NCI-H2196 (cell line): ENCODE measurements around the gene NKD1.

Experiments
- DNase-seq: peaks from one replicate; lab custom pipeline; 2025; ENCODE audit not compliant: unreplicated experiment; lab: John Stamatoyannopoulos, UW

NKD1 gene, protein sequence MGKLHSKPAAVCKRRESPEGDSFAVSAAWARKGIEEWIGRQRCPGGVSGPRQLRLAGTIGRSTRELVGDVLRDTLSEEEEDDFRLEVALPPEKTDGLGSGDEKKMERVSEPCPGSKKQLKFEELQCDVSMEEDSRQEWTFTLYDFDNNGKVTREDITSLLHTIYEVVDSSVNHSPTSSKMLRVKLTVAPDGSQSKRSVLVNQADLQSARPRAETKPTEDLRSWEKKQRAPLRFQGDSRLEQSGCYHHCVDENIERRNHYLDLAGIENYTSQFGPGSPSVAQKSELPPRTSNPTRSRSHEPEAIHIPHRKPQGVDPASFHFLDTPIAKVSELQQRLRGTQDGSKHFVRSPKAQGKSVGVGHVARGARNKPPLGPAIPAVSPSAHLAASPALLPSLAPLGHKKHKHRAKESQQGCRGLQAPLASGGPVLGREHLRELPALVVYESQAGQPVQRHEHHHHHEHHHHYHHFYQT

DNA sequence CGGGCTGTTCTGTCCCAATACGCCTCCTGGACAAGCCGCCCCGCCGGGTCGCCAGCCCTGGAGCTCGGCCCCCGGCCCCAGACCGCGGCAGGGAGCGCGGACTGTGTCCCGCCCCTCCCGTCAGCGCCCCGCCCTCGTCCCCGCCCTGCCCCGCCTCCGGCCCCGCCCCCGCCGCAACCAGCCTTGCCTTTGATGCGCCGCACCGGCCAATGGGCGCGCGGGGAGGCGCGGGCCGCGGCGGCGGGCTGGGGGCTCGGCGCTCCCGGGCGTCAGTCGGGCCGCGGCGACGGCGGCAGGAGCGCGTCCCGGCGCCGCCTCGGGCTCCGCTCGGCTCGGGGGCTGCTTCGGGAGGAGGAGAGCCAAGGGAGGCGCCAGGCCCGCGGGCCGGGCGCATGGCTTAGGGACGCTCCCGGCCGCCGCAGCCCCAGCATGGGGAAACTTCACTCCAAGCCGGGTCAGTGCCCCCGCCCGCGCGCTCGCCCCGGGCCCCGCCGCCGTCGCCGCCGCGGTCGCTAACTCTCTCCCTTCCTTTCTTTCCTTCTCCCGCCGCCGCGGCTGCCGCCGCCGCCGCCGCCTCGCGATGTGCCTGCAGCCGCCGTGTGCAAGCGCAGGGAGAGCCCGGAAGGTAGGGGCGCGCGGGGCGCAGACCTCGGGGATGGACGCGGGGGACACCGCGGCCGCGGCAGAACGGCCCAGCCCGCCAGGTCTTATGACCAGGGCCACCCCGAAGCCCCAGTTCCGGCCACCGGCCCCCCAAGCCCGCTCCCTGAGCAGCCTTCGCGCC, at the start of gene NKD1:
Gene NKD1 (plus strand): TSS at position 272 of the 784 bp plus-strand sequence. CDS start 158 bp downstream, at position 430.
- DNase-seq: peak; percentile 34

DNA sequence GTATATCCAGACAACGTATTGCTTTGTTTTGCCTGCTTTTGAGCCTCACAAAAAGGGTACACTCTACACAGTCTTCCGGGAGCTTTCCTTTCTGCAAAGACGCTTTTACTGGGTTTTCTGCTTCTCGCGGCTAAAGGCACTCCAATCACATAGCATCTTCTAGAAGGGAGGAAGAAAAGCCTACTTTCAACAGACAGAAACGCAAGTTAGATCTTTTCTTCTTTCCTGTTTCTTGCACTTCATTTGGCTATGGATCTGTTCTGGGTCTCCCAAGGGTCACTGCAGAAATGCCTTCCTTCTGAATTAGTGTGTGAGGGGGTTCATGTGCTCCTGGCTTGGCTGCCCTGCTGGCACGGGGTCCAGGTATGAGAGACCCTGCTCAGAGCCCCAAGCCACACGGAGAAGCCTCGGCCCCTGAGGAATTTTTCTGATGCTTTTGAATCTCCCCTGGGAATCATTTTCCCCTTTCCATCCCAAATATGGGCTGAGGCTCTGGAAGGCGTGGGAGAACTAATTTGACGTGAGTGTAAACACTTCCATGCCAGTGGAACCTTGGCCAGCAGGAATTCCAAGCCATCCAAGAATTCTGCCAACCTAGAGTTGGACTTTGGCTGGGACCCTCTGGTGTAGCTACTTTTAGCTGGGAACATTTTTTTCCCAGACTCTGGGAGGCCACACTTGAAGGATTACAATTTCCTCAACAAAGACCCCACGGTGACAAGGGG, 49.6 kb upstream of the NKD1 start:
- no peak for DNase-seq

DNA sequence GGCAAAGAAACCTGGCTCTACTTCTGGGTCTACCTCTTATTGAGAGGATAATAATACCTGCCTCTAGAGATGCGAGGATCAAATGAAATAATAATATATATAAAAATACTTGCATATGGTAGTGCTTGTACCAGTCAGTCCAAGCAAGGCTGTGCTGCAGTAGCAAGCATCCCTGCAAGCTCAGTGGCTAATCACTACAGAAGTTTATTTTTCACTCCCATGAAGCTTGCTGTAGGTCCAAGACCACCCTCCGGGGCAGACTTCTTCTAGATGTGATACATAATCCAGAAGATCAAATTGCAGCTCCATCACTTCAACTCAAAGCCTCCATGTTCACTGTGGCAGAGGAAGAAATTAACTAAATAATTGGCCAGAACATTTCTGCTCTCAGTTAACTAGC, 48.9 kb upstream of the NKD1 start:
- no peak for DNase-seq

DNA sequence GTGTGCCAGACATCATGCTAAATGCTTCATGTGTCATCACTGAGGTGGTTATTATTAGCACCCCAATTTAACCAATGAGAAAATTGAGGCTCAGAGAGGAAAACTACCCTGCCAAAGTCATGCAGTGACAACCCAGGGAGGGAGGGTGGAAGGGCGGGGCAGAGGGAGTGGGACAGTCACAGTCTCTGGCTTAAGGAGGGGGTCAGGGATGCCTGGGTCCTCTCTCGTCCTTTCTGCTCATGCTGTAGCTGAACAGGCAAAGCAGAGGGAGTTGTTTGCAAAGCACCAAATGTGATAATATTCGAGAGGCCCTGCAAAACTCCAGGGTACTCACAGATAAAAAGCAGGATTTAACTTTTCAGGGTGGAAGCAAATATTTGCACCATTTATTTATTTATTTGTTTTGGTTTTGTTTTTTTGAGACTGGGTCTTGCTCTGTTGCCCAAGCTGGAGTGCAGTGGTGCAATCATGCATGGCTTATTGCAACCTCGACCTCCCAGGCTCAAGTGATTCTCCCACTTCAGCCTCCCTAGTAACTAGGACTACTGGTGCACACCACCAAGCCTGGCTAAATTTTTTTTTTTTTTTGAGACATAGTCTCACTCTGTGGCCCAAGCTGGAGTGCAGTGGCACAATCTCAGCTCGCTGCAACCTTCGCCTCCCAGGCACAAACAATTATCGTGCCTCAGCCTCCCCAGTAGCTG, 47.9 kb upstream of the NKD1 start:
- no peak for DNase-seq

DNA sequence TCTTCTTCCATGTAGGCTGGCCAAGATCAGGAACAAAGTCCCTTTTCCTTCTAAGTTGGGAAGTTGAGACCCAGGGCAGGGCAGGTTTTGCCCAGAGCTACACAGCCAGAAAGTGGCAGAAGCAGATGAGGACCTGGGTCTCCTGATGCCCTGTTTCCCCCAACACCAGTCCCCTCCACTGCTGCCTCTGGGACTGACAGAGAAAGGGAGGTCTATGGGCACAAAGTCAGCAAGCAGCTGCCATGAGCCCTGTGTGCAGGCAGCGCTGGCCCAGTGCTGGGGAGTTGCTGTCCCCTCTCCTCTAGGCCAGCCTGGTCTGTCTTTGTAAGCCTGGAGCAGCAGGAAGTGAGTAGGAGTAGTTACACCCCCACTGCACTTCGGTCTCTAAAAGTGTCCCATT, 46.9 kb upstream of the NKD1 start:
- no peak for DNase-seq

DNA sequence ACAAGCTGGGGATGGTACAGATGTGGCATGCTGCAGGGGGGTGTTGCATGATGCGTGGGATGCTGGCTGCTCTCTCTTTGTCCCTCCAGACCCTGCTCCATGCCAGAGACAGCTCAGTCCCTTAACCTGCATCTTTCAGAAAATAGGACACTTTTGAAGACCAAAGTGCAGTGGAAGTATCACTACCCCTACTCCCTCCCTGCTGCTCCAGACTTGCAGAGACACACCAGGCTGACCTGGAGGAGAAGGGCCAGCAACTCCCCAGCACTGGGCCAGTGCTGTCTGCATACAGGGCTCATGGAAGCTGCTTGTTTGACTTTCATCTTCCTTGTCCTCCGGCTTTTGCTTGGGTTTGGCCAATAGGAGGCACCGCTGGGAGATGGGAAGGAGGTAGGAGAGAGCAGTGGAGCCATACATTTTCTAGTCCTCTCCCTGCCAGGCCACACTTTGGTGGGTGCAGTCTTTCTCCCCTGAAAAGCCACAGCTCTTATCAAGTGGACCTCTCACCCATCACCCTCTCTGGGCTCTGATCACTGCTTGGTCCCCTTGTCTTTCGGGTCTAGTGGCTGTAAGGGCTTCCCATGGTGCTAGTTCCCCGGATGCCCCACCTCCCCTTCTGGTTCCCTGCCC, 46.1 kb upstream of the NKD1 start:
- DNase-seq: no peak

DNA sequence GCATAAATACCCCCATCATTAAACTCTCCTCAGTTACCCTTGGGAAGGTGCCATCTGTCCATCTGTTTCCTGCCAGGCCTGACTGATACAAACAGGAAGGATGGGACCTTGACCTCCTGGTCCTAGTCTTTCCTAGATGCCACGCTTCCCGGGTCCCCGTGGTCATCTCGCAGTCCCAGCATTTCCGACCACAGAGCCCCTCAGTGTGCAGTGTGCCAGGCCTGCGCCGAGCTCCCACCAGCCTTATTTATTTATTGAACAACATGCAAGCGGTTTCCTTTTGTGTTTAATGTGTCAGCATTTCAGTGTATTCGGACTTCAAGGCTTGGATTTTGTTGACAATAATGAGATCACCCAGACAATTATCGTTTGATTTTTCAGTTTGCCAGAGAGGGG, 45.6 kb upstream of the NKD1 start:
- DNase-seq: no peak

DNA sequence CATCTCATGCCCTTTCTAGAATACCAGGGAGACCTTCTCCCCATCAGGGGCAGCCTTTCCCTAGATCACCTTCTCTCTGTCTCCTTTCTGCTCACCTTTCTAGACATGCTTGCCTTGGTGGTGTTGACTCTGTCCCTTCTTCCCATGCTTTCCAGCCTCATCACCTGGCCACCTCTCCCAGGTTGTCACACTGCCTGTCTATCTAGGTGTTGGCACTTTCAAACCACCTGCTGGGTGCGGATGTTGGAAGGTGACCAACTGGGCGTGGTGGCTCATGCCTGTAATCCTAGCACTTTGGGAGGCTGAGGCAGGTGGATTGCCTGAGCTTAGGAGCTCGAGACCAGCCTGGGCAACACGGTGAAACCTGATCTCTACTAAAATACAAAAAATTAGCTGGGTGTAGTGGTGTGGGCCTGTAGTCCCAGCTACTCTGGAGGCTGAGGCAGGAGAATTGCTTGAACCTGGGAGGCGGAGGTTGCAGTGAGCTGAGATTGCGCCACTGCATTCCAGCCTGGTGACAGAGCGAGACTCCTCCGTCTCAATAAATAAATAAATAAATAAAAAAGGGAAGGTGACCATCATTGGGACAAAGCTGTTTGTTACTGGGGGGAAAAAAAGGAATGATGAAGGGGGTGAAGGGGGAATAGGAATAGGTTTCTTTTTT, 44.2 kb upstream of the NKD1 start:
- peak; percentile 2 for DNase-seq

DNA sequence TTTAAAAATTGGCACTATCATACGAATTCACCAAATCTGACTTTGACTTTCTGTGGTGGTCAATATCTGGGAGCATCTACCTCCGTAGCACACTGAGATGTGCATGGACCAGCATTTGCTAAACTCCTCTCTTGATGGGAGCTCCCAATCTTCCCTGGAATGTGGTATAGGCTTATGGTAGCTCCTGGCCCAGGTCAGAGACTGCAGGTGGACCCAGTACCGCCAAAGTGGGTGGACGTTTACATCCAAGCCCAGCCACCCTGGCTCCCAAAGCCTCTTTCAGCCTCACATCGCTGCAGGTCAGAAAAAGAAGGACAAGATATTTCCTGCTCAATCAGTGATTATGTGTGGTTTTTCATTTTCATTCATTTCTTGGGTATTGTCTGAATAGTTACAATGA, 43.1 kb upstream of the NKD1 start:
- DNase-seq: no peak

DNA sequence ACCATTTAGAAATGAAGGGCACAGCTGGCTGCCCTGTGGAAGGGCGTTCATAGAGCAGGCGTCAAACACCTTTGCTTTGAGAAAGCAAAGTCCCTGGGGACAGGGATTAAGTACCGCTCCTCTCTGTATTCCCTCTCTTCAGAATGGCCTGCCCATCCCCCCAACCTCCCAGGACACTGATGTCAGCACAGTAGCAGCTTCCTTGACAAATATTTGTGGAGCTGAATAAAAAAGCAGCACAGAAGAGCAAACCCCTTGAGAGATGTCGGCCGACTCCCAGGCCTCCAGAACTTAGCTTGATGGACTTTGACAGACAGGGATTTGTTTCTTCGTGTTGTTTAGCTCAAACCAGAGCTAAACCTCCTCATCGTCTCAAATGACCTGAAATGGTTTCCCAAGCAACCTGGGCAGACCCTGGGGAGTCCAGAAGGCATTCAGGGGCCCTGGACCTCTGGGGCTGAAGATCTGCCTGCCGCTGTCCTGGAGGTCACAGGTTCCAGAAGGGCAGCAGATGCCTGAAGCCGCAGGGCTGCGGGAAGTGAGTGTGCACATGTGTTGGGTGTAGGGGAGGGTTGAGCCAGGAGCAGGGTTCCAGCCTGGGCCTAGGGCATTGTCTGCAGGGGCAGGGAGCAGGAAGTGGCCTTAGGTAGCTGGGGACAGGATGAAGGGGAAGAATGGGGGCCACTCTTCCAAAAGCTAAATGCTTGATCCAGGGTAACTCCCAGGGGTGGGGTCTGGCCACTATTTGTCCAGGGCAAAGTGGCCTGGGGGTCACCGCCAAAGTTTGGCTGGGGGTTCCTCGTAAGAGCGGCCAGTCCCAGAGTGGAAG, 42.3 kb upstream of the NKD1 start:
- no peak for DNase-seq

DNA sequence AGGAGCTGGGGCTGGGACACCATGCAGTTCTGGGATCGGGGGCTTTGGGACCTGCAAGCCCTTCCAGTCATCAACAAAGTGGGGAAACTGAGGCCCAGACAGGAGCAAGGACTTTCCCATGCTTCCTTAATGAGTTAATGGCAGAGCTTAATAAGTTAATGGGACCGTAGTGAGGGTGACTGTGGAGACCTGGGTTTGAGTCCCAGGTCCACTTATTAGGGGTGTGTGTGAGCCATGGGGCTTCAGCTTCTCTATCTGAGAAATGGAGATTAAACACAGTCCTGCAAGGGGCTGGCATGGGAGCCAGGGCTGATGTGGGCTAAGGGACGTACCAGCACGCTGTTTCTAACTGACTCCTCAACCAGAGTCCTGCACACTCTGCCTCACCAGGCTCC, 41.7 kb upstream of the NKD1 start:
- no peak for DNase-seq

DNA sequence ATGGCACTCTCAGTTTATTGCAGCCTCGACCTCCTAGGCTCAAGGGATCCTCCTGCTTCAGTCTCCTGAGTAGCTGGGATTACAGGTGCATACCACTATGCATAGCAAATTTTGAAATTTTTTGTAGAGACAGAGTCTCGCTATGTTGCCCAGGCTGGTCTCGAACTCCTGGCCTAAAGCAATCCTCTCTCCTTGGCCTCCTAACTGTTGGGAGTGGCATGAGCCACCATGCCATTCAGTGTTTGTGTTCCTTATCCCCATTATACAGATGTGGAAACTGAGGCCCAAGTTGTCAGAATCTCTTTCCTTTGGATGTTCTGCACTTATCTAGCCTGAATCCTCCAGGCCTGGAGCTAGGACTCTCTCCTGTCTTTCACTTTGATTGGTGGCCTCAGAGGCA, 40.8 kb upstream of the NKD1 start:
- DNase-seq: no peak

DNA sequence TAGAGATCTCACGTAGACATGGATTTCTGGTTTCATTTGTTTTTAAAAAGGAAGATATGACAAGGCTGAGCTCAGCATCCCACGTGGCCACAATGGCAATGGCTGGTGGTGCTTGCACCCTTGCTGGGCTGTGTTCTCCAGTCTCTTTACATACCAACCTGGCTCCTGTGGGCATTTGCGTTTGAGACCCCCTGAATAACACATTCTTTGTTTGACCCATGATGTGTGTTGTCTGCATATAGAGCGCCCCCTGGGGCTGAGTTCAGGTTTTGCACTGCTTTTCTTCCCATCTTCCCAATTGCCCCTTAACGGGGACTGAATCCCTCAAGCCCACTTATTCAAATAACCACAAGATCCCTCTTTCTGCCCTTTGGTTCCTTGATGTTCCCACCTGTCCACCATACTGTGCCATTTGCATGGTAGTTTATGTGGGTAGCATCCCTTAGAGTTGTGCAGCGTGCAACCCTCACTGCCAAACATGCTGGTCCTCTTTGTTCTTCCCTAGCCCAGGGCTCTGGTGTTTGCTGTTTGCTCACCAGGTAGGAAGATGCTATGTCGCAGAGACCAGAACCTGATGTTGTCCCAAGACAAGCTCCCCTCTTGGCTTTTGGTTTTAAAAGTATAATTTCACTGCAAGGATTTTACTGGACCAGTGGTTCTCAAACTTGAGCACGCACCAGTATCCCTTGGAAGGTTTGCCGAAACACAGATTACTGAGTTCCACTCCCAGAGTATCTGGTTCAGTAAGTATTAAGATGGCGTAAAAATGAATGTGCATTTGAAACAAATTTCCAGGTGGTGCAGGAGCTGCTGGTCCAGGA, 38.5 kb upstream of the NKD1 start:
- DNase-seq: no peak

DNA sequence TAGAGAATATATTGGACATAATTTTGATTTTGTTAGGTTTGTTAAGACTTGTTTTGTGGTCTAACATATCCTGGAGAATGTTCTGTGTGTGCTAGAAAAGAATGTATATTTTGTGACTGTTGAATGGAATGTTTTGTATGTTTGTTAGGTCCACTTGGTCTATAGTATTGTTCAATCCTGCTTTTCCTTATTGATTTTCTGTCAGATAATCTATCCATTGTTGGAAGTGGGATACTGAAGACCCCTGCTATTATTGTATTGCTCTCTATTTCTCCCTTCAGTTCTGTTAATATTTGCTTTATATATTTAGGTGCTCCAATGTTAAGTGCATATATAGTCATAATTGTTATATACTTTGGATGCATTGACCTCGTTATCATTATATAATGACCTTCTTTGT, 33.0 kb upstream of the NKD1 start:
- no peak for DNase-seq

DNA sequence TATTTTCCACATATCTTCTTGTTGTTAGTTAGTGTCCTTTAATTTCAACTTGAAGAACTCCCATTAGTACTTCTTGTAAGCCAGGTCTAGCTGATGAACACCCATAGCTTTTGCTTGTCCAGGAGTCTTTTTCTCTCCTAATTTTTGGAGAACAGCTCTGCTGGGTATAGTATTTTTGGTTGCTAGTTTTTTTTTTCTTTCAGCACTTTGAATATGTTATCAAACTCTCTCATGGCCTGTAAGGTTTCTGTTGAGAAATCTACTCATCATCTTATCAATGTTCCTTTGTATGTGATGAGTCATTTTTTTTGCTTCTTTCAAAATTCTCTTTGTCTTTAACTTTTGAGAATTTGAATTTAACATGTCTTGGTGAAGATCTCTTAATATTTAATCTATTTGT, 31.8 kb upstream of the NKD1 start:
- no peak for DNase-seq

DNA sequence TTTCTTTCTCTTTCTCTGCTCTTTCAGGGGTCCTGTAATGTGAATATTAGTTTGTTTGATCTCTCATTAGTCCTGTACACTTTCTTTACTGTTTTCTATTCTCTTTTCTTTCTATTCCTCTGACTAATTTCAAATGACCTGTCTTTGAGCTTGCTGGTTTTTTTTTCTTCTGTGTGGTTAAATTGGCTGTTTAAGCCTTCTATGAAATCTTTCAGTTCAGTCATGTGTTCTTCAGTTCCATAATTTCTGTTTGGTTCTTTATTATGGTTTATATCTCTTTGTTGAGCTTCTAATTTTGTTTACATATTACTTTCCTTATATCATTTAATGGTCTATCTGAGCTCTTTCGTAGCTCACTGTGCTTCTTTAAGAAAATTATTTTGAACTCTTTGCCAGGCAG, 31.3 kb upstream of the NKD1 start:
- no peak for DNase-seq

DNA sequence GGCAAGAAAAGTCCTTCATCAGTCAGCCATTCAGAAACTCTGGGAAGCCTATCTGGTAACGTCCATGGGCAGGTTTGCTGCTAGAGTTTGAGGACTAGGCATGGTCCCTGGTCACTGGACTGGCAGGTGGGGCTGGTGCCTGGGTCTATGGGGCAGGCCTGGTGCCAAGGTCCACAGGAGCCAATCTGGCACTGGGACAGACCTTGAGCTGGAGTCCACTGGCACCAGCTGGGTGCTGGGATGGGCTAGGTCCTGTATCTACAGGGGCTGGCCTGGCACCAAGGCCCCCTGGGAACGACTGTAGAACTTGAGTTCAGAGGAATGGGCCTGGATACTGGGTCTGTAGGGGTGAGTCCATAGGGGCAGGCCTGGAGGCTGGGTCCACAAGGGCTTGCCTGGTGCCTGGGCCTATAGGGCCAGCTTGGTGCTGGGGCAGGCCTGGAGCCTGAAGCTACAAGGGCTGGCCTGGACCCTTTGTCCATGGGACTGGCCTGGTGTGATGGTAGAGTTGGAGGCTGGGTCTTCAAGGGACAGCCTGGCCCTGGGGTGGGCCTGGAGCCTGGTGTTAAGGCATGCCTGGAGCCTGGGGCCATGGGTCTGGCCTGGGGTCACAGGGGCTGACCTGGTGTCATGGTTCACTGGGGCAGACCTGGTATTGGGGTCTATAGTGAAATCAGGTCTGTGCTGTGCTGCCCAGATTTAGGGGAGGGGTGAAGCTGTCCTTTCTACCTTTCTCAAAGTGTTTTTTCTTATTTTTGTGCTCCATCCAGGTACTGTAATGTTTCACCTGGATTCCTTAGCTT, 30.5 kb upstream of the NKD1 start:
- no peak for DNase-seq

DNA sequence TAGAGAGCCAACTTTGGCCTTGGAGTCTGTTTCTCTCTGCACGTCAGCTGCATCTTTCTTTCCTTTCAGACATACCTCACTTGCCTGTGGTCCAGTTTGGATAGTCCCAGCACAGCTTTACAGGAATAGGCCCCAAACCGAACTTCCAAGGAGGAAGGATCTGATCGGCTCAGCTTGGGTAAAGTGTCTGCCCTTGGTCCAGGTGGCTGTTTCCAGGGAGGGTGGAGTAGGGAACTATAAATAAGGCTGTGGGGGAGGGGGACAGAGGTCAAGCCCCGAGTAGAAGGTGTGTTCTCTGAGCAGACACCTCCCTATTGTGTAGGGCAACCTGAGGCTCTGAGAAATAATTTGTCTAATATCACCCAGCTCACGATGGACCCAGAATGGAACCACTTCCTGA, 29.2 kb upstream of the NKD1 start:
- DNase-seq: no peak
